ENCODE results near the gene HOXD11. TPM values are rescaled to one million over a fixed set of nuclear protein-coding genes. Genes with fewer than 3 reads are reported as not detected.

The HOXD11 gene
- total and polyA plus RNA-seq, 2 of the 13 experiments (the other 11 are each of a cell fraction or from before 2014, with no cell fraction given), result not detected

- intact Hi-C loops (cut with micrococcal nuclease; ENCODE audit: unreplicated experiment) (loop anchor here (5.0 kb wide), 2 partner anchors 525 to 1035 kb away; no protein-coding TSS in a partner anchor), in situ Hi-C loops (cut with HindIII; ENCODE audit: extremely low pct_ligation_motif_present, low pct_unique_long_range_greater_than_20kb) (no loop called here)
- DNase-seq (ENCODE audit: low spot score) (no peak), FAIRE-seq (no peak), ATAC-seq (no peak)
- Histone ChIP-seq H3K36me3 (replicated peaks in 1 of 2; ENCODE audit: control insufficient read depth in 1 of 2, insufficient read depth in 2 of 2, low read length in 2 of 2) (no peaks in the 10 kb centered on the region), H3K9me3 (ENCODE audit: low read length) (no peaks in the 10 kb centered on the region), H3K27ac (ENCODE audit: extremely low read length, insufficient read depth, low read length) (no peak overlapping the region), H3K4me2 (ENCODE audit: low read depth, low read length) (no peak overlapping the region), H3K4me1 (ENCODE audit: insufficient read depth, low read length) (peaks cover 14% of the 10 kb centered on the region), H3K27me3 (ENCODE audit: control insufficient read depth in 1 of 2, insufficient read depth in 2 of 2, low read length in 2 of 2) (peaks cover 15 to 88% of the 10 kb centered on the region in 2 experiments; a peak in 4 of 5 replicates), H3K9ac (ENCODE audit: insufficient read depth, low read depth, low read length) (no peak overlapping the region), H2AFZ (ENCODE audit: low read length) (no peak overlapping the region), H3K79me2 (ENCODE audit: insufficient read depth, low read length) (no peaks in the 10 kb centered on the region), H4K20me1 (ENCODE audit: insufficient read depth, low read length) (no peaks in the 10 kb centered on the region), H3K4me3 (replicated peaks in 1 of 3; ENCODE audit: insufficient read depth in 1 of 3, low read depth in 2 of 3, low read length in 3 of 3) (no peak overlapping the region)
- 38% methylated on average over 21 of the region's 29 CpGs for WGBS (ENCODE audit: low lambda C conversion rate)
- no TSS peak for BruUV-seq (replicated peaks)
- CTCF ChIA-PET (ENCODE audit: low intra/inter-chr PET ratio, low total read pairs), result no interaction called here
- POLR2A ChIA-PET, result no interaction called here
- TF ChIP-seq GFI1 (CRISPR knock-in tag; IDR thresholded peaks at IDR 0.05; ENCODE audit: borderline replicate concordance), result no peak
- TF ChIP-seq, protein P1, sequence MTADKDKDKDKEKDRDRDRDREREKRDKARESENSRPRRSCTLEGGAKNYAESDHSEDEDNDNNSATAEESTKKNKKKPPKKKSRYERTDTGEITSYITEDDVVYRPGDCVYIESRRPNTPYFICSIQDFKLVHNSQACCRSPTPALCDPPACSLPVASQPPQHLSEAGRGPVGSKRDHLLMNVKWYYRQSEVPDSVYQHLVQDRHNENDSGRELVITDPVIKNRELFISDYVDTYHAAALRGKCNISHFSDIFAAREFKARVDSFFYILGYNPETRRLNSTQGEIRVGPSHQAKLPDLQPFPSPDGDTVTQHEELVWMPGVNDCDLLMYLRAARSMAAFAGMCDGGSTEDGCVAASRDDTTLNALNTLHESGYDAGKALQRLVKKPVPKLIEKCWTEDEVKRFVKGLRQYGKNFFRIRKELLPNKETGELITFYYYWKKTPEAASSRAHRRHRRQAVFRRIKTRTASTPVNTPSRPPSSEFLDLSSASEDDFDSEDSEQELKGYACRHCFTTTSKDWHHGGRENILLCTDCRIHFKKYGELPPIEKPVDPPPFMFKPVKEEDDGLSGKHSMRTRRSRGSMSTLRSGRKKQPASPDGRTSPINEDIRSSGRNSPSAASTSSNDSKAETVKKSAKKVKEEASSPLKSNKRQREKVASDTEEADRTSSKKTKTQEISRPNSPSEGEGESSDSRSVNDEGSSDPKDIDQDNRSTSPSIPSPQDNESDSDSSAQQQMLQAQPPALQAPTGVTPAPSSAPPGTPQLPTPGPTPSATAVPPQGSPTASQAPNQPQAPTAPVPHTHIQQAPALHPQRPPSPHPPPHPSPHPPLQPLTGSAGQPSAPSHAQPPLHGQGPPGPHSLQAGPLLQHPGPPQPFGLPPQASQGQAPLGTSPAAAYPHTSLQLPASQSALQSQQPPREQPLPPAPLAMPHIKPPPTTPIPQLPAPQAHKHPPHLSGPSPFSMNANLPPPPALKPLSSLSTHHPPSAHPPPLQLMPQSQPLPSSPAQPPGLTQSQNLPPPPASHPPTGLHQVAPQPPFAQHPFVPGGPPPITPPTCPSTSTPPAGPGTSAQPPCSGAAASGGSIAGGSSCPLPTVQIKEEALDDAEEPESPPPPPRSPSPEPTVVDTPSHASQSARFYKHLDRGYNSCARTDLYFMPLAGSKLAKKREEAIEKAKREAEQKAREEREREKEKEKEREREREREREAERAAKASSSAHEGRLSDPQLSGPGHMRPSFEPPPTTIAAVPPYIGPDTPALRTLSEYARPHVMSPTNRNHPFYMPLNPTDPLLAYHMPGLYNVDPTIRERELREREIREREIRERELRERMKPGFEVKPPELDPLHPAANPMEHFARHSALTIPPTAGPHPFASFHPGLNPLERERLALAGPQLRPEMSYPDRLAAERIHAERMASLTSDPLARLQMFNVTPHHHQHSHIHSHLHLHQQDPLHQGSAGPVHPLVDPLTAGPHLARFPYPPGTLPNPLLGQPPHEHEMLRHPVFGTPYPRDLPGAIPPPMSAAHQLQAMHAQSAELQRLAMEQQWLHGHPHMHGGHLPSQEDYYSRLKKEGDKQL (CRISPR knock-in tag; IDR thresholded peaks at IDR 0.05; ENCODE audit: low read depth), result no peak
- no peak for TF ChIP-seq MLXIP (CRISPR knock-in tag; IDR thresholded peaks at IDR 0.05; ENCODE audit: borderline replicate concordance)
- no peak for TF ChIP-seq REPIN1 (CRISPR knock-in tag; IDR thresholded peaks at IDR 0.05; ENCODE audit: borderline replicate concordance, low read depth)
- TF ChIP-seq SYNCRIP (IDR thresholded peaks at IDR 0.05; ENCODE audit: insufficient read depth, low read depth, low read length), result no peak
- no peak for TF ChIP-seq ZIK1 (CRISPR knock-in tag; IDR thresholded peaks at IDR 0.05; ENCODE audit: borderline replicate concordance, low read depth)
- TF ChIP-seq JDP2 (CRISPR knock-in tag; IDR thresholded peaks at IDR 0.05; ENCODE audit: borderline replicate concordance), result no peak
- TF ChIP-seq PRMT3 (CRISPR knock-in tag; IDR thresholded peaks at IDR 0.05; ENCODE audit: borderline replicate concordance, low read depth), result no peak
- TF ChIP-seq ZNF124 (CRISPR knock-in tag; IDR thresholded peaks at IDR 0.05), result no peak
- no peak for TF ChIP-seq ZBTB10 (CRISPR knock-in tag; IDR thresholded peaks at IDR 0.05; ENCODE audit: borderline replicate concordance)
Measured at GRCh38 chr2:176111846-176112374, 4.8 kb downstream of the HOXD11 start.
